ENCODE measurements around the gene GNA12.
"Not testable (repeated sequence)": the region's sequence is repeated elsewhere in the genome, so short reads cannot be mapped to it uniquely, and the experiment has no call there.

Gene GNA12

GRCh38 chr7:2757361-2757903 lies 86.7 kb downstream of the GNA12 start:
- TF ChIP-seq CTCF (IDR thresholded peaks at IDR 0.05; ENCODE audit: low read depth, low read length, missing control alignments): no peak
- DNase-seq (ENCODE audit: low read depth): peak; percentile 9
- in situ Hi-C loops (cut with HindIII; ENCODE audit: low sequenced_read_pairs): no loop called here
- peak overlapping the region; percentile 11 for H3K4me3 ChIP-seq (ENCODE audit: low read depth, low read length)

- in situ Hi-C loops (cut with HindIII; ENCODE audit: low sequenced_read_pairs): no loop called here
- TF ChIP-seq CTCF (IDR thresholded peaks at IDR 0.05; ENCODE audit: low read depth, low read length, missing control alignments): no peak
- DNase-seq (ENCODE audit: low read depth): no peak
- H3K4me3 ChIP-seq (ENCODE audit: low read depth, low read length): no peak overlapping the region
Measured at GRCh38 chr7:2755531-2755930, 88.6 kb downstream of the GNA12 start.

DNA sequence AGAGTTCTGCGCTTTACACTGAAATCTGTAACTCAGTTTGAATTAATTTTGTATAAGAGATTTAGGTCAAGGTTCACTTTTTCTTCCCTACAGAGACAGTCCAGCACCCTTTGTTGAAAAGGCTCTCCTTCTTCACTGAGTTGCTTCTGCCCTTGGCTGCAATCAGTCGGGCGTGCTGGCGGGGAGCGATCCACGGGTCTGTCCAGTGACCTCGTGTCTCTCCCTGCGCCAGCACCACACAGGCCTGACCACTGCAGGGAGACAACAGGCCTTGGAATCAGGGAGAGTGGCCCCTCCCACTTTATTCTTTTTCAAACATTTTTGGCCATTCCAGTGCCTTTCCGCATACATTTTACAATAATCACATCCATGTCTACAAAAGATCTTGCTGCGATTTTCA lies 89.2 kb downstream of the GNA12 start:
- no peak for DNase-seq (ENCODE audit: low read depth)
- TF ChIP-seq CTCF (IDR thresholded peaks at IDR 0.05; ENCODE audit: low read depth, low read length, missing control alignments): no peak
- in situ Hi-C loops (cut with HindIII; ENCODE audit: low sequenced_read_pairs): no loop called here

GRCh38 chr7:2754086-2754485 lies 90.0 kb downstream of the GNA12 start:
- H3K4me3 ChIP-seq (ENCODE audit: low read depth, low read length): no peak overlapping the region
- in situ Hi-C loops (cut with HindIII; ENCODE audit: low sequenced_read_pairs): no loop called here
- no peak for DNase-seq (ENCODE audit: low read depth)
- no peak for TF ChIP-seq CTCF (IDR thresholded peaks at IDR 0.05; ENCODE audit: low read depth, low read length, missing control alignments)

More for the DNA sequence above, 89.2 kb downstream of the GNA12 start:
- H3K4me3 ChIP-seq (ENCODE audit: low read depth, low read length): no peak overlapping the region

DNA sequence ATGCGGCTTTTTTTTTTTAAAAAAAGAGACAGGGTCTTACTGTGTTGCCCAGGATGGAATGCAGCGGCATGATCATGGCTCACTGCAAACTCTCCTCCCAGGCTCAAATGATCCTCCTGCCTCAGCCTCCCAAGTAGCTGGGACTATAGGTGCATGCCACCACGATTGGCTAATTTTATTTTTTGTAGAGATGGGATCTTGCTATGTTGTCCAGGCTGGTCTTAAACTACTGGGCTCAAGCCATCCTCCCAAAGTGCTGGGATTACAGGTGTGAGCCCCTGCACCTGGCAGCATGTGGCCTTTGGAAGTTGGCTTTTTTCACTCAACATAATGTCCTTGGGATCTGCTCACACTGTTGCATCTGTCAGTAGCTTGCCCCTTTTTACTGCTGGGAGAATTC lies 91.0 kb downstream of the GNA12 start:
- in situ Hi-C loops (cut with HindIII; ENCODE audit: low sequenced_read_pairs): no loop called here
- H3K4me3 ChIP-seq (ENCODE audit: low read depth, low read length): no peak overlapping the region
- DNase-seq (ENCODE audit: low read depth): no peak
- TF ChIP-seq CTCF (IDR thresholded peaks at IDR 0.05; ENCODE audit: low read depth, low read length, missing control alignments): no peak

DNA sequence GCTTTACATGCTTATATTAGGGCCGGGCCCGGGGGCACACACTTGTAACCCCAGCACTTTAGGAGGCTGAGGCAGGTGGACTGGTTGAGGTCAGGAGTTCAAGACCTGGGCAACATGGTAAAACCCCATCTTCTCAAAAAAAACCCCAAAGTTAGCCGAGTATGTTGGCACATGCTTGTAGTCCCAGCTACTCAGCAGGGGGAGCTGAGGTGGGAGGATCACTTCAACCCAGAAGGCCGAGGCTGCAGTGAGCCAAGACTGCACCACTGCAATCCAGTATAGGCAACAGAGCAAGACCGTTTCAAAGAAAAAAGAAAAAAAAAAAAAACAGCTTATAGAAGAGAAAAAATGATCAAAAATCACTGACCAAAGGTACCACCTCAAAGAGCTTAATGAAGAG lies 93.0 kb downstream of the GNA12 start:
- DNase-seq (ENCODE audit: low read depth): no peak
- TF ChIP-seq CTCF (IDR thresholded peaks at IDR 0.05; ENCODE audit: low read depth, low read length, missing control alignments): no peak
- H3K4me3 ChIP-seq (ENCODE audit: low read depth, low read length): no peak overlapping the region
- in situ Hi-C loops (cut with HindIII; ENCODE audit: low sequenced_read_pairs): no loop called here

GRCh38 chr7:2750004-2750407 lies 94.1 kb downstream of the GNA12 start:
- no peak for DNase-seq (ENCODE audit: low read depth)
- H3K4me3 ChIP-seq (ENCODE audit: low read depth, low read length): no peak overlapping the region
- TF ChIP-seq CTCF (IDR thresholded peaks at IDR 0.05; ENCODE audit: low read depth, low read length, missing control alignments): no peak
- in situ Hi-C loops (cut with HindIII; ENCODE audit: low sequenced_read_pairs): no loop called here

DNA sequence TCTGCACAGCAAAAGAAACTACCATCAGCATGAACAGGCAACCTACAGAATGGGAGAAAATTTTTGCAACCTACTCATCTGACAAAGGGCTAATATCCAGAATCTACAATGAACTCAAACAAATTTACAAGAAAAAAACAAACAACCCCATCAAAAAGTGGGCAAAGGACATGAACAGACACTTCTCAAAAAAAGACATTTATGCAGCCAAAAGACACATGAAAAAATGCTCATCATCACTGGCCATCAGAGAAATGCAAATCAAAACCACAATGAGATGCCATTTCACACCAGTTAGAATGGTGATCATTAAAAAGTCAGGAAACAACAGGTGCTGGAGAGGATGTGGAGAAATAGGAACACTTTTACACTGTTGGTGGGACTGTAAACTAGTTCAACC lies 95.4 kb downstream of the GNA12 start:
- DNase-seq (ENCODE audit: low read depth); H3K4me3 ChIP-seq (ENCODE audit: low read depth, low read length); in situ Hi-C loops (cut with HindIII; ENCODE audit: low sequenced_read_pairs): not testable (repeated sequence)

DNA sequence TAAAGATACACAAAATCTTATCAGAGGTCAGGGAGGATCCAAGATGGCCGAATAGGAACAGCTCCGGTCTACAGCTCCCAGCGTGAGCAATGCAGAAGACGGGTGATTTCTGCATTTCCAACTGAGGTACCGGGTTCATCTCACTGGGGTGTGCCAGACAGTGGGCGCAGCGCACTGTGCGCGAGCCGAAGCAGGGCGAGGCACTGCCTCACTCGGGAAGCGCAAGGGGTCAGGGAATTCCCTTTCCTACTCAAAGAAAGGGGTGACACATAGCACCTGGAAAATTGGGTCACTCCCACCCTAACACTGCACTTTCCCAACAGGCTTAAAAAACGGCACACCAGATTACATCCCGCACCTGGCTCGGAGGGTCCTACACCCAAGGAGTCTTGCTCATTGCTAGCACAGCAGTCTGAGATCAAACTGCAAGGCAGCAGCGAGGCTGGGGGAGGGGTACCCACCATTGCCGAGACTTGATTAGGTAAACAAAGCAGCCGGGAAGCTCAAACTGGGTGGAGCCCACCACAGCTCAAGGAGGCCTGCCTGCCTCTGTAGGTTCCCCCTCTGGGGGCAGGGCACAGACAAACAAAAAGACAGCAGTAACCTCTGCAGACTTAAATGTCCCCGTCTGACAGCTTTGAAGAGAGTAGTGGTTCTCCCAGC lies 100.5 kb downstream of the GNA12 start:
- H3K4me3 ChIP-seq (ENCODE audit: low read depth, low read length); in situ Hi-C loops (cut with HindIII; ENCODE audit: low sequenced_read_pairs); DNase-seq (ENCODE audit: low read depth): not testable (repeated sequence)
